CD14-positive monocyte (primary cell): ENCODE measurements around the gene RIPPLY3. TPM values are rescaled to one million over a fixed set of nuclear protein-coding genes. Genes with fewer than 3 reads are reported as not detected.

ENCODE experiments used
- DNase-seq, 3 donors: peaks; one replicate each; pipeline ENCODE4 v3.0.0-alpha.2; 2011 to 2022
- H2AFZ ChIP-seq: 2 replicates; pipeline ENCODE4 v1.6.0; 2012; ENCODE audit warnings: mild to moderate bottlenecking, low read depth, low read length, inconsistent platforms; ENCODE audit not compliant: insufficient read depth, poor library complexity, severe bottlenecking
- H3K27ac ChIP-seq, 2 donors: 1 replicate in 1 of 2; 2 replicates in 1 of 2; pipeline ENCODE4 v1.5.1; 2012 to 2013; ENCODE audit warnings: low read length in 2 of 2, control low read depth in 1 of 2, inconsistent platforms in 1 of 2, low read depth in 1 of 2, mild to moderate bottlenecking in 1 of 2
- H3K27me3 ChIP-seq, 2 donors: one replicate each; pipeline versions ENCODE4 v1.6.0 to v1.6.1; 2011 to 2013; ENCODE audit warnings: low read length in 2 of 2; ENCODE audit not compliant: control insufficient read depth in 2 of 2, insufficient read depth in 2 of 2
- H3K36me3 ChIP-seq, 2 donors: replicated peaks in 1 of 2; 1 replicate in 1 of 2; 2 replicates in 1 of 2; pipeline versions ENCODE4 v1.5.1 to v1.6.1; 2012 to 2013; ENCODE audit warnings: low read length in 2 of 2, control low read depth in 1 of 2, inconsistent platforms in 1 of 2, mild to moderate bottlenecking in 1 of 2; ENCODE audit not compliant: insufficient read depth in 2 of 2, control insufficient read depth in 1 of 2
- H3K4me1 ChIP-seq, 2 donors: 1 replicate in 1 of 2; 2 replicates in 1 of 2; pipeline versions ENCODE4 v1.5.1 to v1.6.1; 2012 to 2013; ENCODE audit warnings: low read length in 2 of 2, control low read depth in 1 of 2, inconsistent platforms in 1 of 2, mild to moderate bottlenecking in 1 of 2, moderate library complexity in 1 of 2; ENCODE audit not compliant: insufficient read depth in 2 of 2, control insufficient read depth in 1 of 2
- H3K4me2 ChIP-seq: replicated peaks from 2 replicates; pipeline ENCODE3; 2012; ENCODE audit warnings: low read length, moderate library complexity, mild to moderate bottlenecking; ENCODE audit not compliant: poor library complexity, severe bottlenecking; ENCODE audit errors: extremely low read depth
- H3K4me3 ChIP-seq, 3 experiments: fragments of 200-600 bp in 1 of 3; sonication (generic) in 1 of 3; replicated peaks in 1 of 3; 1 replicate in 2 of 3; 2 replicates in 1 of 3; pipeline ENCODE4 v1.5.1; 2011 to 2013; ENCODE audit warnings: low read length in 3 of 3, mild to moderate bottlenecking in 3 of 3, control low read depth in 2 of 3, low read depth in 2 of 3, inconsistent platforms in 1 of 3, moderate library complexity in 1 of 3
- H3K79me2 ChIP-seq: 2 replicates; pipeline ENCODE4 v1.6.0; 2012; ENCODE audit warnings: mild to moderate bottlenecking, control low read depth, inconsistent platforms, low read length, moderate library complexity; ENCODE audit not compliant: insufficient read depth
- H3K9ac ChIP-seq: 2 replicates; pipeline ENCODE4 v1.6.0; 2017; ENCODE audit warnings: low read length, mild to moderate bottlenecking; ENCODE audit not compliant: insufficient read depth, poor library complexity, severe bottlenecking
- H3K9me3 ChIP-seq, 2 donors: replicated peaks in 1 of 2; 1 replicate in 1 of 2; 2 replicates in 1 of 2; pipeline versions ENCODE4 v1.5.1 to v1.6.1; 2012 to 2013; ENCODE audit warnings: low read length in 2 of 2, control low read depth in 1 of 2; ENCODE audit not compliant: control insufficient read depth in 1 of 2, insufficient read depth in 1 of 2
- H4K20me1 ChIP-seq: 2 replicates; pipeline ENCODE4 v1.6.0; 2012; ENCODE audit warnings: mild to moderate bottlenecking, low read length, control low read depth, moderate library complexity; ENCODE audit not compliant: insufficient read depth
- H3K27ac Mint-ChIP-seq, 7 donors: one replicate each; pipeline ENCODE4 v1.8.0; 2020; ENCODE audit warnings: mild to moderate bottlenecking in 7 of 7, mixed read lengths in 7 of 7, moderate library complexity in 6 of 7, inconsistent platforms in 2 of 7
- H3K27me3 Mint-ChIP-seq, 3 donors: one replicate each; pipeline ENCODE4 v1.8.0; 2021 to 2022; ENCODE audit warnings: low read depth in 3 of 3, mild to moderate bottlenecking in 3 of 3, mixed read lengths in 3 of 3, moderate library complexity in 3 of 3, inconsistent platforms in 1 of 3
- H3K36me3 Mint-ChIP-seq, 2 donors: one replicate each; pipeline ENCODE4 v1.8.0; 2020; ENCODE audit warnings: mixed read lengths in 2 of 2, inconsistent platforms in 1 of 2, mild to moderate bottlenecking in 1 of 2
- H3K4me1 Mint-ChIP-seq: one replicate; pipeline ENCODE4 v1.8.0; 2020; ENCODE audit warnings: mild to moderate bottlenecking, mixed read lengths
- H3K4me3 Mint-ChIP-seq, 2 donors: one replicate each; pipeline ENCODE4 v1.8.0; 2020; ENCODE audit warnings: mild to moderate bottlenecking in 2 of 2, mixed read lengths in 2 of 2, moderate library complexity in 1 of 2
- H3K9me3 Mint-ChIP-seq, 7 donors: one replicate each; pipeline ENCODE4 v1.8.0; 2020 to 2022; ENCODE audit warnings: mixed read lengths in 7 of 7, mild to moderate bottlenecking in 6 of 7, moderate library complexity in 6 of 7, inconsistent platforms in 2 of 7
- WGBS: methylation state at CpG from one replicate; pipeline ENCODE4 v1.1.5; 2013; ENCODE audit warnings: missing lambda C conversion rate; ENCODE audit not compliant: insufficient coverage; 5-methylcytosine and 5-hydroxymethylcytosine counted together
- intact Hi-C, 2 donors: fragments of 100-400 bp; cut with micrococcal nuclease; formaldehyde crosslinking; loops; one replicate each; pipeline versions ENCODE4 v1.15.0 to v1.15.1; 2023
- polyA plus RNA-seq, 3 donors: library from polyadenylated mRNA; depleted of rRNA in 1 of 3; unstranded in 2 of 3; stranded (reverse) in 1 of 3; fragments of 300-500 nt in 2 of 3; fragments of >200 nt in 1 of 3; fragmentation: Illumina TruSeq in 2 of 3; gene quantifications; 1 replicate in 2 of 3; 2 replicates in 1 of 3; pipeline ENCODE4 v1.2.3, GENCODE V29; 2012 to 2021
- TF ChIP-seq, protein P1 (sequence below): fragments of 200-600 bp; IDR thresholded peaks from one replicate; pipeline ENCODE4 v1.8.0; 2022; ENCODE audit warnings: antibody characterized with exemption, mild to moderate bottlenecking

The RIPPLY3 gene
- polyA plus RNA-seq, 3 donors = not detected

DNA sequence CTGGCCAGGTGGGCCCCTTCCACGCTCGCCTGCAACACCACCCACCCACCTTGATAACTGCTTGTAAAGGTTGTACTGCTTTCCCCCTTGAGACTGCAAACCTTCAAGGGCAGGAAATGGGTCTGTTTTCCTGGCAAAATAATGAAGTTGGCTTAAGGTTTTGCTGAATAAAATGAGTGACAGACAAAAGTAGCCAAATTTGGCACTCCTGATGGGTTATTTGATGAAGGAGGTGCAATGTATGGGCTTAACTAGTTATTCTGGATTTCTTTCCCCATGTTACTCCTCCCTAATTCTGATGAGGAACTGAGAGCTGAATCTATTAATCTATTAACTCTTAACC is 25.5 kb upstream of the RIPPLY3 start:
- Histone ChIP-seq H3K4me2 (peak overlapping the region; percentile 65), H3K36me3 (no peaks in the 10 kb centered on the region), H4K20me1 (no peaks in the 10 kb centered on the region), H3K9ac (no peak overlapping the region), H3K27ac (no peak overlapping the region), H3K4me1 (peaks cover 18 to 26% of the 10 kb centered on the region in 2 donors), H3K27me3 (peaks cover 18 to 37% of the 10 kb centered on the region in 2 donors), H3K4me3 (peak overlapping the region in 1 of 3 experiments; percentile 55), H3K79me2 (no peaks in the 10 kb centered on the region), H3K9me3 (no peaks in the 10 kb centered on the region), H2AFZ (peak overlapping the region; percentile 68)
- Mint-ChIP-seq H3K4me3 (peak overlapping the region in 1 of 2 donors; percentile 80), H3K27ac (no peak overlapping the region), H3K9me3 (peaks cover 0 to 5% (median 2%) of the 10 kb centered on the region in 7 donors), H3K27me3 (peaks cover 43 to 54% (median 47%) of the 10 kb centered on the region in 3 donors), H3K4me1 (peaks cover 32% of the 10 kb centered on the region), H3K36me3 (peaks cover 0 to 1% of the 10 kb centered on the region in 2 donors)
- no CpG with 5 or more reads among the region's 2 CpGs for WGBS
- DNase-seq = no peak
- TF ChIP-seq, protein P1, sequence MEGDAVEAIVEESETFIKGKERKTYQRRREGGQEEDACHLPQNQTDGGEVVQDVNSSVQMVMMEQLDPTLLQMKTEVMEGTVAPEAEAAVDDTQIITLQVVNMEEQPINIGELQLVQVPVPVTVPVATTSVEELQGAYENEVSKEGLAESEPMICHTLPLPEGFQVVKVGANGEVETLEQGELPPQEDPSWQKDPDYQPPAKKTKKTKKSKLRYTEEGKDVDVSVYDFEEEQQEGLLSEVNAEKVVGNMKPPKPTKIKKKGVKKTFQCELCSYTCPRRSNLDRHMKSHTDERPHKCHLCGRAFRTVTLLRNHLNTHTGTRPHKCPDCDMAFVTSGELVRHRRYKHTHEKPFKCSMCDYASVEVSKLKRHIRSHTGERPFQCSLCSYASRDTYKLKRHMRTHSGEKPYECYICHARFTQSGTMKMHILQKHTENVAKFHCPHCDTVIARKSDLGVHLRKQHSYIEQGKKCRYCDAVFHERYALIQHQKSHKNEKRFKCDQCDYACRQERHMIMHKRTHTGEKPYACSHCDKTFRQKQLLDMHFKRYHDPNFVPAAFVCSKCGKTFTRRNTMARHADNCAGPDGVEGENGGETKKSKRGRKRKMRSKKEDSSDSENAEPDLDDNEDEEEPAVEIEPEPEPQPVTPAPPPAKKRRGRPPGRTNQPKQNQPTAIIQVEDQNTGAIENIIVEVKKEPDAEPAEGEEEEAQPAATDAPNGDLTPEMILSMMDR = no peak
- intact Hi-C loops = no loop called here

DNA sequence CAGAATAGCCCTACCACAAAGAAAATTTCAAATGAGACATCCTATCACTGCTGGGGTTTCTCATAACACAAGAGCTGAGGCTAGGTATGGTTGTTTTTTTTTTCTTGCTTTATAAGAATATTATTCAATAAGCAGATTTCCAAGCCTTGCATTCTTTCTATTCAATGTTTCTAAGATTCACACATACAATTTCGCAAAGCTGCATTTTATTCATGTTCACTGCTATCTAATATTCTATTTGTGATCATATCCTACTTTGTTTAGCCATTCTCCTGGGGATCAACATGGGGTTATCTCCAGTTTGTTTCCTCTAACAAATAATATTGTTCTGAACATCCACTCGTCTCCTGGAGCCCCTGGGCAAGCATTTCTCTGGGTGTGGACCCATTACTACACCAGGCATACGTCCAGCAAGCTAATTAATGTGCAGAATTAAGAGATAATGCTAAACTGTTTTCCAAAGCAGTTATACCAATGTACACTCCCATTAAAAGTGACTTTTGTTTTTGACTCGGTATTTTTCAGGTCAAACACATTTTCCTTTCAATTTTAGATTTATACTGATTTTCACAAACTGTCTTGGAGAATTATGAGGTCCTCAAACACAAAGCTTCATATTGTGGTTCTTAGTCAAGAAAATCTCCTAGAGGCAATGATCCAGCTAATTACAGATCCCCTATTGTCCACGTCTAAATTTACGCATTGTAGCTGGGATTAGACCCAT is 24.4 kb upstream of the RIPPLY3 start:
- peaks cover 18 to 37% of the 10 kb centered on the region in 2 donors for H3K27me3 ChIP-seq
- no peak overlapping the region for H3K27ac ChIP-seq
- H3K36me3 ChIP-seq = no peaks in the 10 kb centered on the region
- H3K4me1 Mint-ChIP-seq = peaks cover 23% of the 10 kb centered on the region
- intact Hi-C loops = no loop called here
- H3K4me2 ChIP-seq = no peak overlapping the region
- no peaks in the 10 kb centered on the region for H3K79me2 ChIP-seq
- peaks cover 16 to 21% of the 10 kb centered on the region in 2 donors for H3K4me1 ChIP-seq
- H2AFZ ChIP-seq = no peak overlapping the region
- H4K20me1 ChIP-seq = no peaks in the 10 kb centered on the region
- peaks cover 0 to 1% of the 10 kb centered on the region in 2 donors for H3K36me3 Mint-ChIP-seq
- no peaks in the 10 kb centered on the region for H3K9me3 ChIP-seq
- H3K9ac ChIP-seq = no peak overlapping the region
- peaks cover 43 to 57% (median 47%) of the 10 kb centered on the region in 3 donors for H3K27me3 Mint-ChIP-seq
- H3K27ac Mint-ChIP-seq = no peak overlapping the region
- peak overlapping the region in 1 of 2 donors; percentile 39 for H3K4me3 Mint-ChIP-seq
- no peak for DNase-seq
- 88% methylated on average over 4 of the region's 6 CpGs for WGBS
- H3K9me3 Mint-ChIP-seq = peaks cover 0 to 7% (median 2%) of the 10 kb centered on the region in 7 donors
- TF ChIP-seq, protein P1 = no peak
- no peak overlapping the region for H3K4me3 ChIP-seq
